Measurements from ENCODE around the gene TMEM167A. TPM values are rescaled to one million over a fixed set of nuclear protein-coding genes. Genes with fewer than 3 reads are reported as not detected.

Gene TMEM167A
- total RNA-seq, 2 donors from 2014 or later: 72.1 to 72.6 TPM

DNA sequence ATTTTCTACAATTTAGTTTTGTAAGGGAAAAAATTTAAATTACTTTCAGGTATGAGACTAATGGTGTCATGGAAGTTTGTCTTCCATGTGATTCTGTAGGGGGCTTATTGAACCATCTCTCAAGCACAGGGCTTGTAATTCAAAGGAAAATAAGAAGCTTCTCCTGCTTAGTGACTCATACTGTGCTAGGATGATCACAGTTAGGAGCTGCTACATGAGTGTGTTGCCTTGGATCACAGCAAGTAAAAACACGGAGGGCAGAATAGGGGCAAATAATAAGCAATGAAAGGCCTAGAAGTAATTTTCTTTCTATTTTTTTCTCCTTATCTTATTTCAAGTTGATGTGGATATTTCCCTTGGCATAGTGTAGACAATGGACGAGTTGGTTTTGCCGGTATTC lies 28.9 kb downstream of the TMEM167A start:
- DNase-seq (ENCODE audit: low spot score): no peak
- intact Hi-C loops (cut with DNase I): no loop called here

DNA sequence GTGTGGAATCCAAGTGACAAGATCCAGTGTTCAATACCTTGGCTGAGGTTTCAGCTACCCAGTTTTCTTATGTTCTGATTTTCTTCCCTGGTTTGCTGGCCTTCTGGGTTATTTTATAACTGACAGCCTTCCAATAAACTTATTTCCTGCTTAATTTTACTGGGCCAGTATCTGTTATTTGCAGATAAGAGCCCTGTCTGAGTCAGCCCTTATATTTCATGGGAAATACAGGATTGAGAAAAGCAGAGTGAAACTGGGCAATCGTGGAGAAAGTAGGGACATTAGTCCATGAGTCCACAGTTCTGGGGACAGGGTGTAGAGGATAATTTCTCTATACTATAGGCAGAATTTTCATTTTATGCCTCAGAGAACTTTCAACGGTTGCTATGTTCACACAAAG lies 32.3 kb downstream of the TMEM167A start:
- DNase-seq (ENCODE audit: low spot score): no peak
- intact Hi-C loops (cut with DNase I): no loop called here

GRCh38 chr5:83042507-83042906 lies 34.7 kb downstream of the TMEM167A start:
- no peak for DNase-seq (ENCODE audit: low spot score)
- intact Hi-C loops (cut with DNase I): no loop called here

DNA sequence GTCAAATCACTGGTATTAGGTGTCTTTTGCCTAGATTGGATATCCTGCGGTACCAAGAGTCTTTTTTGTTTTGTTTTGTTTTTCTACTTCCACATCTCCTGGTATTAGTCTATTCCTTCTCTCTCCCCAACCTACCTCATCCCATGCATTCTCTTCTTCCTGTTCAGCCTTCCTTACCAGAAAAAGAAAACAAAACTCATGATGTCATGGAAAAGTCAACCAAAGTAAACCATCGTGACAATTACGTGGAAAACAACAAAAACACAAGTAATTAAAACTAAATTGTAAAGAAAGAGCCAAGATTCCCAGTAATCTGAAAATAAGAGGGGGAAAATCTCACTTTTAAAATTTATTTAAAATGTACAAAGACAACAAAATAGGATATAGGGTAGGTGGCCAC lies 38.3 kb downstream of the TMEM167A start:
- intact Hi-C loops (cut with DNase I): no loop called here
- DNase-seq (ENCODE audit: low spot score): no peak

- intact Hi-C loops (cut with DNase I): no loop called here
- DNase-seq (ENCODE audit: low spot score): no peak
Observed at GRCh38 chr5:83036991-83037575, 40.1 kb downstream of the TMEM167A start.

DNA sequence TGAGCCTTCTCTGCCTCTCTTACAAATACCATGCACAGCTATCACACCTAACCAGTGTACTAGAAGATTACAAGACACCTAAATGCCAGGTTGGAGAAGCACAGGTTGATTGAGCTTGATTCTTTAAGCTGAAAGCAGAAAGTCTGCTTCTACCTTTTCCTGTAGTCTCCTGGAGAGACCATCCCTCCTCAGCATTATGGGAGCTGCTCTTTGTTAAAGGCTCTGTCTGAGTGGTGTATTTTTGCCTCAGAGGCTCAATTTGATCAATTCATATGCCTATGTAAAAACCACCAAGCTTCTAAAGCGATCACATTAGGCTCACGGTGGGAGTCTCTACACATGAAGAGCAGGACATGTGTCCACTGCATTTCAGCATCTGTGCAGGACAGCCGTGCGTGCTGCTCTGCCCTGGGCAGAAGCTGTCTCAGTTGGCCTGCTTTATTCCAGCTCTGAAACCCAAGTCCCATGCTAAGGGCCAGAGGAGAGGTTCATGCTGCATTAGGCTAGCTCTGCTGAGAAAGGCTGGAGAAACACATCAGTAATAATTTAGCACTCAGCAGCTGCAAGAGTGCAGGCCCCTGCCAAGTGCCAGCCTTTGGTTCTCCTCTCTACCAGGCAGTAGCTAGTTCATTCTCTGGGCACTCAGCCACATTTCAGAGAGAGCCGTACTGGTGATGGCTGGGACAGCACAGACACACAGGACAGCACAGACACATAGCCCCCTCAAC lies 41.7 kb downstream of the TMEM167A start:
- intact Hi-C loops (cut with DNase I): no loop called here
- no peak for DNase-seq (ENCODE audit: low spot score)

DNA sequence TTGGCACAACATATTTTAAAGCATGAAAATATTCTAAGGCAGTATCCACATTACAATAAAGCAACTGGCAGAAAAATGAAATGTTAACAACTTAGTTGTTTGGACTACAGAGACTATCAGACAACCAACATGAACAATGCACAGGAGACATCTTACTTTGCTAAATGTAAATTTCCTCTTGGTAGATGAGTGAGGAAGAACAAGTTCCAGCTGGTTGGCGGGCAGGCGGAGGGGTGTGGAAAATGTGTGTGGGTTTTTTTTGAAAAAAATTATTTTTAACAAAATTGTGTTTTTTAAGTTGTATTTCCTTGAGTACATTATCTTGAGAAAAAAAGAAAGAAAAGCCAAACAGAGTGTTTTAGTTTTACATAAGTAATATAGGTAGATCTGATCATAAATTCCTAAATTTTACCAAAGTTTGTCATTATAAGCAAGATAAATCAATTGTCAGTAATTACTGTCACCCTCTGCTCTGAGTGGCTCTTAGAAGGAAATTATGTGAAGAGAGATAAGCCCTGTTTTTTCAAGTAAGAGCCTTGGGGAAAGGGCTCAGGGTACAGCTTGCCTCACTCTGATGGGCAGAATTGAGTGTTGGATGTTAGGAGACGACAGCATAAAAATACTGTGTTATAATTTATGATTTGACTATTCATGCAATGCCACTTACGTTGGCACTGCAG lies 42.5 kb downstream of the TMEM167A start:
- intact Hi-C loops (cut with DNase I): no loop called here
- no peak for DNase-seq (ENCODE audit: low spot score)

- intact Hi-C loops (cut with DNase I): no loop called here
- DNase-seq (ENCODE audit: low spot score): no peak
Observed at GRCh38 chr5:83034036-83034435, 43.2 kb downstream of the TMEM167A start.

DNA sequence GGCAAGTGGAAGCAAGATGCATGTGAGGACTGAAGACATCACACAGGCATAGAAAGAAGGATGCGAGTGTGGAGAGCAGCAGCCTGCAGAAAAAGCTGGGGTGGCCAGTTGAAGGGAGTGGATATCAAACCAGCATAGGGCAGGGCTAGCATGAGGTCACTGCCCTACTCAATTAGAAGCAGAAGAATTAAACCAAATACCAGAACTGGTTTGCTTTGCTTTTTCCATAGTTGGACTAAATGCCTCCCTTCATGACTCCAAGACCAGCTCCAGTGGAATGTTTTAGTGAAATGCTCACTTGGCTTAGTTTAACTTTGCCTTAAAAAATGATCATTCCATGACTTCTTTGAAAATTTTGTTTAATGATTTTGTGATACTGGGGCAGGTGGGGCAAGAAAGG lies 45.8 kb downstream of the TMEM167A start:
- intact Hi-C loops (cut with DNase I): no loop called here

GRCh38 chr5:83029912-83030311 lies 47.3 kb downstream of the TMEM167A start:
- no peak for DNase-seq (ENCODE audit: low spot score)
- intact Hi-C loops (cut with DNase I): no loop called here

More for the DNA sequence above, 45.8 kb downstream of the TMEM167A start:
- DNase-seq (ENCODE audit: low spot score): no peak

DNA sequence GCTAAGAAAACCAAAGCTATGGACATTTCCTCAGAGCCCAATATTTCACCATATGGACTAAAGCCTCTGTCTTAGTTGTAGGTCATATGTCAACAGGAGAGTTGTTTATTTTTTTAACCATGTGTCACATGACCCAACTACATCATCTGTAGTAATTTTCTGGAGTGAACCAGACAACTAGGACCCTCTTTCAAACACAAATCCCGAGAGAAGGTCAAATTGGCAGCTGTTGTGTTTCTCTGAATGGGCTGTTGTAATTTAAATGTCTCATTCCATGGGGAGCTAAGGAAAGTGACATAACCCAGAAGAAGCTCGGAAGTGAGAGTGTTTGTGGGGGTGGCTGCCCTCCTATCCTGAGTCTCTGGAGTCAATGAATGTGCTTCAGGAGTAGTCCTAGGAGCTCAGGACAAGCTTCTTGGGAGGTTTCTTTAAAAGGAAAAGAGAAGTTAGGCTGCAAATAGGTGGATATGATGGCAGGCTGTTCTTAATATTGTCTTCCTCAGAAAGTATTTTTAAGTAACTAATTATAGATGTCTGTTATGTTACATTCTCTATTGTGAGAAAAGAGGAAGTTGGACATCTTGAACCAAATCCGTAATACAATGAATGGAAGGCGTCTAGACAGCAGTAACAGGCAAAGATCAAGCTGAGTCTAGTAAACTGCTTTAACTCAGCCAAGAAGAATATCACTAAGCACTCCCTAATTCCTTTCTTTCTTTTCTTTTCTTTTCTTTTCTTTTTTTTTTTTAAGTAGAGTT lies 50.1 kb downstream of the TMEM167A start:
- intact Hi-C loops (cut with DNase I): no loop called here
- no peak for DNase-seq (ENCODE audit: low spot score)

- no peak for DNase-seq (ENCODE audit: low spot score)
- intact Hi-C loops (cut with DNase I): no loop called here
Observed at GRCh38 chr5:83026516-83026915, 50.7 kb downstream of the TMEM167A start.

- DNase-seq (ENCODE audit: low spot score): no peak
- intact Hi-C loops (cut with DNase I): no loop called here
Observed at GRCh38 chr5:83025690-83026478, 51.3 kb downstream of the TMEM167A start.

GRCh38 chr5:83022334-83022733 lies 54.9 kb downstream of the TMEM167A start:
- no peak for DNase-seq (ENCODE audit: low spot score)
- intact Hi-C loops (cut with DNase I): no loop called here

- intact Hi-C loops (cut with DNase I): no loop called here
- no peak for DNase-seq (ENCODE audit: low spot score)
Observed at GRCh38 chr5:83015676-83016075, 61.5 kb downstream of the TMEM167A start.

DNA sequence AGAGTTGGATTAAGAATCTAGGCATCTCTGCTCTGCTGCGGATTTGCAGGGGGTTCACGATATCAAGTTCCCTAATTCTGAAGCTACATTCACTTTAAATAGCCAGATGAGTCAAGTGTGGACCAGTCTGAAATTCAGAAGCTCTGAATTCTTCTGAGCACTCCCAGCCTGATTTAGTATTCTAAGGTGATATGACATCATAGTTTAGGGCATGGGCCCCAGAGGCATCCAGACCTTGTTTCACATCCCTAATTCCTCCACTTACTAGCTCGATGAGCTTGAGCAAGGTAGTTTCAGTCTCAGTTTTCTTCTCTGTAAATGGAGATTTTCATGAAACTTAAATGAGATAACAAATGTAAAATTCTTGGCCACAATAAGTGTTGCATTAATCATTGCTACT lies 65.2 kb downstream of the TMEM167A start:
- DNase-seq (ENCODE audit: low spot score): no peak
- intact Hi-C loops (cut with DNase I): no loop called here

- DNase-seq (ENCODE audit: low spot score): no peak
- intact Hi-C loops (cut with DNase I): no loop called here
Observed at GRCh38 chr5:83009408-83009807, 67.8 kb downstream of the TMEM167A start.

GRCh38 chr5:83007755-83008154 lies 69.4 kb downstream of the TMEM167A start:
- intact Hi-C loops (cut with DNase I): no loop called here
- DNase-seq (ENCODE audit: low spot score): no peak

DNA sequence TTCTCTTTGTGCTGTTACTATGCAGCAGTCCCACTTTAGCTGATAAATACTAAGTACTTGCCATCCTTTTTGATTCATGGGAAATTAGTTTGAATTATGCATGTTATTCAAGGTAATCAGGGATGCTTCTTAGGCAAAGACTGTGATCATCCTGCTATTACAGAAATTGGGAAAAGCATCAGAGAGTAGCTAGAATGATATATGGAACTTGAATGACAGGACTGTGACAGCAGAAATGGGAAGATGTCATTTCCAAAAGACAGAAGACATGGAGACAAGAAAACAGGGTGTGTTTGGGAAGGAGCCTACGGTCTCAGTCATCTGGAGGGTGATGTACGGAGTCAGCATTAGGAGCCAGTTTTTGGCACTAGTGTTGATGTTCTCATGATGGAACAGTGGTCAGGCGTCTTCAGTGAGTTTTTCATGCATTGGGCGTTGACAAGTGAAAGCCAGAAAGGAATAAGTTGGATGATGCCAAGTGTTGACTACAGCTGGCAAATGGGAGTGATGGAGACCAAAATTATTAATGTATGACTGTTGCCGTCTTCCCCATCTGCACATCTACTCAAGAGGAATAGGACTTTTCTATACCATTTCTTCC lies 70.4 kb downstream of the TMEM167A start:
- intact Hi-C loops (cut with DNase I): no loop called here
- no peak for DNase-seq (ENCODE audit: low spot score)
